Upper lobe of left lung (tissue), 6 donors: ENCODE results near the gene ACAA1. TPM values are rescaled to one million over a fixed set of nuclear protein-coding genes. Genes with fewer than 3 reads are reported as not detected.

Experiments used
- small RNA-seq, 4 donors: library from RNA; depleted of rRNA; stranded (forward); fragments of <200 nt; gene quantifications; one replicate each; pipeline ENCODE3, GENCODE V24; 2016
- total RNA-seq, 6 donors: library from RNA; depleted of rRNA in 4 of 6; stranded (reverse); fragments of >200 nt in 4 of 6; gene quantifications; one replicate each; pipeline versions ENCODE4 v1.1.0 to v1.2.1, GENCODE V29; 2016 to 2021
- donor health status: DM: no; HTN: no; CAD: no; lungs with moderate emphysema.
- donor health status: DM: no; HTN: yes; CAD: no; lungs with severe emphysema.

Gene ACAA1
- total RNA-seq, 6 donors from 2014 or later = 67.1 to 170 (median 116) TPM

Small RNA genes within 50 kb of the gene (small RNA-seq; reads per million reads assigned to genes)
- gene RF00019 = 0 reads per million in 4 donors

Other genes with a start within 250 kb of the ACAA1 start
- gene VILL, start 146.3 kb downstream of the ACAA1 start, total RNA-seq = 10 to 100 TPM in 5 of 6 donors, 1 to 10 TPM in 1; 5.6 to 41.9 (median 19.0) TPM
- 10 to 100 TPM; 20.8 to 80.1 (median 36.1) TPM for gene PLCD1, start 107.5 kb downstream of the ACAA1 start, total RNA-seq
- gene DLEC1, start 97.9 kb downstream of the ACAA1 start, total RNA-seq = 10 to 100 TPM in 3 of 6 donors, 1 to 10 TPM in 3; 2.3 to 34.8 (median 14.3) TPM
- 100 to 1,000 TPM in 2 of 6 donors, 10 to 100 TPM in 4; 38.1 to 116 (median 83.3) TPM for gene MYD88, start 1.5 kb upstream of the ACAA1 start, total RNA-seq
- gene OXSR1, start 28.4 kb upstream of the ACAA1 start, total RNA-seq = 10 to 100 TPM; 26.6 to 43.7 (median 31.6) TPM
- 1 to 10 TPM in 1 of 6 donors, under 1 TPM in 3, not detected in 2; 0.27 to 1.6 (median 0.48) TPM for gene SLC22A13, start 128.7 kb upstream of the ACAA1 start, total RNA-seq
- gene SLC22A14, start 145.2 kb upstream of the ACAA1 start, total RNA-seq = 1 to 10 TPM in 1 of 6 donors, under 1 TPM in 1, not detected in 4; 0.30 to 1.6 TPM
- 1 to 10 TPM; 1.3 to 7.3 (median 4.6) TPM for gene XYLB, start 209.7 kb upstream of the ACAA1 start, total RNA-seq